ENCODE results near the gene DSCAM.

- no peak for TF ChIP-seq CTCF (IDR thresholded peaks at IDR 0.05)
- no peak for TF ChIP-seq POLR2A (IDR thresholded peaks at IDR 0.05)
Measured at GRCh38 chr21:40886006-40886405, 39.0 kb upstream of the DSCAM start.

All from Peyer's patch (tissue), 4 donors.